Activated B cell treated with CpG ODN at 0.5 μM for 24 hours (primary cell): ENCODE data around the gene EEIG1. TPM values are rescaled to one million over a fixed set of nuclear protein-coding genes. Genes with fewer than 3 reads are reported as not detected.

Source experiments
- ATAC-seq: fragments of 200-7000 bp; cut with Tn5 transposase; one replicate; pipeline ENCODE4 v1.10.0; 2021; ENCODE audit warnings: low read depth, mild to moderate bottlenecking, moderate library complexity
- CTCF ChIA-PET: fragments of 350-600 bp; sonication (Branson Sonifier 250); formaldehyde crosslinking; loops from one replicate; lab custom pipeline; 2021; ENCODE audit warnings: antibody characterized with exemption; lab: Charles Lee
- POLR2A ChIA-PET: fragments of 350-600 bp; sonication (Branson Sonifier 250); formaldehyde crosslinking; loops from one replicate; lab custom pipeline; 2021; ENCODE audit warnings: antibody characterized with exemption; lab: Charles Lee
- DNase-seq: peaks from one replicate; pipeline ENCODE4 v3.0.0; 2022
- H3K27ac Mint-ChIP-seq: one replicate; pipeline ENCODE4 v1.8.0; 2020; ENCODE audit warnings: mixed read lengths
- H3K27me3 Mint-ChIP-seq: one replicate; pipeline ENCODE4 v1.8.0; 2021; ENCODE audit warnings: mixed read lengths
- H3K36me3 Mint-ChIP-seq: one replicate; pipeline ENCODE4 v1.8.0; 2021; ENCODE audit warnings: low read depth, mixed read lengths
- H3K4me1 Mint-ChIP-seq: one replicate; pipeline ENCODE4 v1.8.0; 2021; ENCODE audit warnings: mixed read lengths
- H3K4me3 Mint-ChIP-seq: one replicate; pipeline ENCODE4 v1.8.0; 2020; ENCODE audit warnings: mild to moderate bottlenecking, mixed read lengths
- H3K9me3 Mint-ChIP-seq: one replicate; pipeline ENCODE4 v1.8.0; 2020; ENCODE audit warnings: mixed read lengths
- CTCF ChIP-seq: fragments of 200-600 bp; IDR thresholded peaks from one replicate; pipeline ENCODE4 v1.8.0; 2022; ENCODE audit warnings: antibody characterized with exemption, mild to moderate bottlenecking
- intact Hi-C: fragments of 100-400 bp; cut with micrococcal nuclease; formaldehyde crosslinking; loops from one replicate; pipeline ENCODE4 v1.15.1; 2024
- total RNA-seq: library from RNA; stranded (reverse); gene quantifications from 2 replicates; pipeline ENCODE4 v1.2.3, GENCODE V29; 2022

EEIG1 gene
- total RNA-seq, 1 donor from 2014 or later: 88.1 TPM

- no peak for TF ChIP-seq CTCF
- no peak for DNase-seq
- peaks cover 35% of the 10 kb centered on the region for H3K4me1 Mint-ChIP-seq
Measured at GRCh38 chr9:127991757-127992274, 11.0 kb upstream of the EEIG1 start.

DNA sequence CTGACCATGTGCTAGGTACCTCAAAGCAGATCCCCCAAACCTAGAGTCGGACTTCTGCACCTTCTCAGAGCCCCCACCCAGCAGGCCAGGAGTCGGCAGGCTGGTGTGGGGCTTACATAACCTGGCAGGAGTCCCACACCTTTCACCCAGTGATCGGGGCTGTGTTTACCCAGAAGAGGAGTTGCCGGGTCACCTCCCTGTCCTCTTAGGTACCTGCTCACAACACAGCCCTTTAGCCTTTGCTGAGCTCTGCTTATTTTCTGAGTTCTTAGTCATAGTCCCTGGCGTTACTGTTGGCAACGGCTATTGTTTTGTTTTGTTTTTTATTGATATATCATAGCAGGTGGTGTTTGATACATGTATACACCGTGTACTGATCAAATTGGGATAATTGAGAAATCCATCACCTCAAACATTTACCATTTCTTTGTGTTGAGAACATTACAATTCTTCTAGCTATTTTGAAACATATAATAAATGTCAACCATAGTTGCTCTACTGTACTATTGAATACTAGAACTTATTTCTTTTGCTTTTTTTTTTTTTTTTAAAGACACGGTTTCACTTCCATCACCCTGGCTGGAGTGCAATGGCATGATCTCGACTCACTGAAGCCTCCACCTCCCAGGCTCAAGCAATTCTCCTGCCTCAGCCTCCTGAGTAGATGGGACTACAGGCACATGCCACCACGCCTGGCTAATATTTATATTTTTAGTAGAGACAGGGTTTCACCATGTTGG lies 10.4 kb upstream of the EEIG1 start:
- no peak for DNase-seq
- TF ChIP-seq CTCF: no peak
- H3K27me3 Mint-ChIP-seq: no peaks in the 10 kb centered on the region
- no peak overlapping the region for H3K4me3 Mint-ChIP-seq
- ChIA-PET POLR2A (interaction anchor here (0.6 to 1.5 kb wide), 9 partner anchors 10 to 76 kb away, joined by 3 to 8 read pairs (median 5); partner anchors contain the start of genes NAIF1 and SLC25A25), CTCF (interaction anchor here (0.7 kb wide), 1 partner anchor 44 kb away, joined by 3 read pairs; no protein-coding TSS in a partner anchor)
- ATAC-seq: peak; percentile 45
- H3K4me1 Mint-ChIP-seq: peaks cover 39% of the 10 kb centered on the region
- H3K27ac Mint-ChIP-seq: peak overlapping the region; percentile 32
- no peaks in the 10 kb centered on the region for H3K36me3 Mint-ChIP-seq
- no peaks in the 10 kb centered on the region for H3K9me3 Mint-ChIP-seq
- intact Hi-C loops: loop anchor here (1.0 kb wide), 1 partner anchor 10 kb away; no protein-coding TSS in a partner anchor

More at GRCh38 chr9:127991757-127992274, 11.0 kb upstream of the EEIG1 start:
- intact Hi-C loops: loop anchor here (1.0 kb wide), 1 partner anchor 11 kb away; no protein-coding TSS in a partner anchor
- H3K36me3 Mint-ChIP-seq: no peaks in the 10 kb centered on the region
- H3K9me3 Mint-ChIP-seq: no peaks in the 10 kb centered on the region
- H3K27me3 Mint-ChIP-seq: no peaks in the 10 kb centered on the region
- POLR2A ChIA-PET: interaction anchor here (1.0 to 1.5 kb wide), 5 partner anchors 10 to 76 kb away, joined by 4 to 6 read pairs (median 5); partner anchors contain the start of genes NAIF1 and SLC25A25
- no peak overlapping the region for H3K4me3 Mint-ChIP-seq
- H3K27ac Mint-ChIP-seq: peak overlapping the region; percentile 32
- ATAC-seq: no peak
- CTCF ChIA-PET: interaction anchor here (0.7 kb wide), 1 partner anchor 43 kb away, joined by 3 read pairs; no protein-coding TSS in a partner anchor

- Mint-ChIP-seq H3K27me3 (no peaks in the 10 kb centered on the region), H3K9me3 (no peaks in the 10 kb centered on the region), H3K27ac (peak overlapping the region; percentile 32), H3K4me1 (peaks cover 39% of the 10 kb centered on the region), H3K4me3 (no peak overlapping the region), H3K36me3 (no peaks in the 10 kb centered on the region)
- POLR2A ChIA-PET: interaction anchor here (0.6 to 1.5 kb wide), 4 partner anchors 11 to 77 kb away, joined by 3 to 6 read pairs (median 5); partner anchors contain the start of genes NAIF1 and SLC25A25
- intact Hi-C loops: no loop called here
- no peak for TF ChIP-seq CTCF
- CTCF ChIA-PET: interaction anchor here (0.7 kb wide), 1 partner anchor 47 kb away, joined by 4 read pairs; no protein-coding TSS in a partner anchor
- ATAC-seq (no peak), DNase-seq (no peak)
Measured at GRCh38 chr9:127990554-127990953, 9.8 kb upstream of the EEIG1 start.

DNA sequence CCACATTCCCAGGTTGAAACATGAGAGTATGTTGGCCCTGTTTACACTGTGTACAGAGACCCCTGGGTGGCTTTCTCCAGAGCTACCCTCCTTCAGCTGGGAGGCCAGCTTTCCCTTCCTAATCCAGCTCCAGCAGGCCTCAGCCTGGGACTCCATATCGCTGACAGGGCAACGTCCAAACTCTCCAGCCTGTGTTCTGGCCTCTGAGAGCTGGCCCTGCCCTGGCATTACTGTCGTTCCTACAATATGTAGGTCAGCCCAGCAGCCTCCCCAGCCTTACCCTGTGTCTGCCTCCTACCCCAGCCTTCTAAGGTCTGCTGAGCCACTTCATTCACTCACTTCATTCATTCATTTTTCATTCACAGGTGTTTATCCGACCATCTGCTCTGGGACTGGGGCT lies 8.3 kb upstream of the EEIG1 start:
- TF ChIP-seq CTCF: no peak
- no peaks in the 10 kb centered on the region for H3K27me3 Mint-ChIP-seq
- ATAC-seq (no peak), DNase-seq (no peak)
- intact Hi-C loops: no loop called here
- POLR2A ChIA-PET: no interaction called here
- H3K9me3 Mint-ChIP-seq: no peaks in the 10 kb centered on the region
- H3K4me1 Mint-ChIP-seq: peaks cover 48% of the 10 kb centered on the region
- CTCF ChIA-PET: no interaction called here
- no peaks in the 10 kb centered on the region for H3K36me3 Mint-ChIP-seq
- no peak overlapping the region for H3K27ac Mint-ChIP-seq
- H3K4me3 Mint-ChIP-seq: no peak overlapping the region
